A549 (cell line): ENCODE data around the gene BICD2. TPM values are rescaled to one million over a fixed set of nuclear protein-coding genes. Genes with fewer than 3 reads are reported as not detected.

Experiments
- ATOH8 ChIP-seq: fragments of 250-450 bp; sonication (Bioruptor Pico); IDR thresholded peaks from 2 replicates; pipeline ENCODE4 v1.5.0; 2020; ENCODE audit warnings: low read depth, mild to moderate bottlenecking, moderate library complexity
- BCL3 ChIP-seq: fragments of >200 bp; sonication (Bioruptor Twin); formaldehyde crosslinking; IDR thresholded peaks from 3 replicates; pipeline ENCODE4 v1.6.1; 2016
- BHLHE40 ChIP-seq: IDR thresholded peaks from 2 replicates; pipeline ENCODE4 v1.6.1; 2012; ENCODE audit warnings: low read depth, low read length, inconsistent platforms
- CBX2 ChIP-seq: fragments of 200-600 bp; sonication (generic); IDR thresholded peaks from 2 replicates; pipeline ENCODE4 v1.6.1; 2016; ENCODE audit warnings: low read depth, mild to moderate bottlenecking, borderline replicate concordance
- CBX8 ChIP-seq: fragments of 200-600 bp; sonication (generic); IDR thresholded peaks from 2 replicates; pipeline ENCODE4 v1.6.1; 2016
- CEBPB ChIP-seq, 2 experiments: fragments of >200 bp in 1 of 2; sonication (Bioruptor Twin) in 1 of 2; formaldehyde crosslinking in 1 of 2; IDR thresholded peaks; 2 replicates each; pipeline ENCODE4 v1.6.1; 2012 to 2016
- CHD4 ChIP-seq: fragments of 200-600 bp; sonication (generic); IDR thresholded peaks from 2 replicates; pipeline ENCODE4 v1.6.1; 2016; ENCODE audit warnings: antibody characterized with exemption, mild to moderate bottlenecking, borderline replicate concordance
- E2F6 ChIP-seq: IDR thresholded peaks from 2 replicates; pipeline ENCODE4 v1.6.1; 2012; ENCODE audit warnings: low read depth, borderline replicate concordance
- EHF ChIP-seq: fragments of 250-450 bp; sonication (Bioruptor Pico); IDR thresholded peaks from 2 replicates; pipeline ENCODE4 v1.5.0; 2020; ENCODE audit warnings: mild to moderate bottlenecking
- ELK1 ChIP-seq: fragments of 150-350 bp; IDR thresholded peaks from 2 replicates; pipeline ENCODE4 v1.6.1; 2014; ENCODE audit warnings: low read depth, mild to moderate bottlenecking, low read length
- EP300 ChIP-seq, 2 experiments: fragments of >200 bp; sonication (Bioruptor Twin); formaldehyde crosslinking; IDR thresholded peaks; 2 replicates in 1 of 2; 3 replicates in 1 of 2; pipeline ENCODE4 v1.6.1; 2016 to 2017
- FOSL2 ChIP-seq, 2 experiments: fragments of 450-650 bp in 1 of 2; fragments of >200 bp in 1 of 2; sonication (Bioruptor Twin) in 1 of 2; formaldehyde crosslinking; IDR thresholded peaks; 2 replicates each; pipeline versions ENCODE4 v1.5.0 to v1.6.1; 2016 to 2020; ENCODE audit warnings: mild to moderate bottlenecking in 1 of 2, moderate library complexity in 1 of 2
- FOXS1 ChIP-seq: fragments of 250-450 bp; sonication (Bioruptor Pico); IDR thresholded peaks from 2 replicates; pipeline ENCODE4 v1.5.0; 2020; ENCODE audit warnings: mild to moderate bottlenecking, moderate library complexity
- HMGXB4 ChIP-seq: fragments of 250-450 bp; sonication (Bioruptor Pico); IDR thresholded peaks from 2 replicates; pipeline ENCODE4 v1.5.0; 2021; ENCODE audit warnings: mild to moderate bottlenecking, moderate library complexity, borderline replicate concordance
- MAFK ChIP-seq: fragments of 450-650 bp; IDR thresholded peaks from 2 replicates; pipeline ENCODE4 v1.6.1; 2014; ENCODE audit not compliant: partially characterized antibody
- MAZ ChIP-seq: fragments of 150-350 bp; IDR thresholded peaks from 2 replicates; pipeline ENCODE4 v1.6.1; 2014; ENCODE audit warnings: antibody characterized with exemption, low read depth, low read length, borderline replicate concordance
- NFE2L2 ChIP-seq: fragments of 150-350 bp; conservative IDR thresholded peaks from 2 replicates; pipeline ENCODE4 v1.6.1; 2014; ENCODE audit warnings: low read length
- RAD21 ChIP-seq, 2 experiments: fragments of >200 bp in 1 of 2; sonication (Bioruptor Twin) in 1 of 2; formaldehyde crosslinking in 1 of 2; IDR thresholded peaks in 1 of 2; conservative IDR thresholded peaks in 1 of 2; 2 replicates in 1 of 2; 3 replicates in 1 of 2; pipeline ENCODE4 v1.6.1; 2012 to 2018; ENCODE audit warnings: inconsistent platforms in 1 of 2
- REST ChIP-seq: fragments of 200-600 bp; sonication (generic); IDR thresholded peaks from 2 replicates; pipeline ENCODE4 v1.6.1; 2016; ENCODE audit warnings: antibody characterized with exemption, mild to moderate bottlenecking, moderate library complexity
- SMC3 ChIP-seq: fragments of >200 bp; sonication (Bioruptor Twin); formaldehyde crosslinking; IDR thresholded peaks from 3 replicates; pipeline ENCODE4 v1.6.1; 2018; ENCODE audit warnings: inconsistent platforms
- TFCP2L1 ChIP-seq: fragments of 250-450 bp; sonication (Bioruptor Pico); IDR thresholded peaks from 2 replicates; pipeline ENCODE4 v1.5.0; 2021; ENCODE audit warnings: mild to moderate bottlenecking
- TP53 ChIP-seq: fragments of 250-450 bp; sonication (Bioruptor Pico); IDR thresholded peaks from 2 replicates; pipeline ENCODE4 v1.5.0; 2021; ENCODE audit warnings: mild to moderate bottlenecking, moderate library complexity
- ZNF302 ChIP-seq: fragments of 250-450 bp; sonication (Bioruptor Pico); IDR thresholded peaks from 2 replicates; pipeline ENCODE4 v1.9.0; 2021; ENCODE audit warnings: inconsistent platforms, mild to moderate bottlenecking, moderate library complexity
- polyA plus RNA-seq, 4 experiments: library from polyadenylated mRNA; depleted of rRNA in 3 of 4; stranded (reverse); fragments of >200 nt; fragmentation: RNase III in 1 of 4; extraction: RNeasy Plus Mini Kit Qiagen cat#74134 plus additional on column Dnase treatment in 1 of 4; gene quantifications; 2 replicates in 3 of 4; 3 replicates in 1 of 4; pipeline ENCODE4 v1.2.3, GENCODE V29; 2011 to 2017
- TF ChIP-seq, protein P1 (sequence below): fragments of 450-650 bp; IDR thresholded peaks from 2 replicates; pipeline ENCODE4 v1.6.1; 2014; ENCODE audit warnings: antibody characterized with exemption
- TF ChIP-seq, protein P2 (sequence below): fragments of >200 bp; sonication (Bioruptor Twin); formaldehyde crosslinking; IDR thresholded peaks from 3 replicates; pipeline ENCODE4 v1.5.1; 2016
- TF ChIP-seq, protein P3 (sequence below): IDR thresholded peaks from 2 replicates; pipeline ENCODE4 v1.6.1; 2012

Gene BICD2
- polyA plus RNA-seq, 2 of the 4 experiments (the other 2 are of a cell fraction), result 10.2 to 26.1 TPM

DNA sequence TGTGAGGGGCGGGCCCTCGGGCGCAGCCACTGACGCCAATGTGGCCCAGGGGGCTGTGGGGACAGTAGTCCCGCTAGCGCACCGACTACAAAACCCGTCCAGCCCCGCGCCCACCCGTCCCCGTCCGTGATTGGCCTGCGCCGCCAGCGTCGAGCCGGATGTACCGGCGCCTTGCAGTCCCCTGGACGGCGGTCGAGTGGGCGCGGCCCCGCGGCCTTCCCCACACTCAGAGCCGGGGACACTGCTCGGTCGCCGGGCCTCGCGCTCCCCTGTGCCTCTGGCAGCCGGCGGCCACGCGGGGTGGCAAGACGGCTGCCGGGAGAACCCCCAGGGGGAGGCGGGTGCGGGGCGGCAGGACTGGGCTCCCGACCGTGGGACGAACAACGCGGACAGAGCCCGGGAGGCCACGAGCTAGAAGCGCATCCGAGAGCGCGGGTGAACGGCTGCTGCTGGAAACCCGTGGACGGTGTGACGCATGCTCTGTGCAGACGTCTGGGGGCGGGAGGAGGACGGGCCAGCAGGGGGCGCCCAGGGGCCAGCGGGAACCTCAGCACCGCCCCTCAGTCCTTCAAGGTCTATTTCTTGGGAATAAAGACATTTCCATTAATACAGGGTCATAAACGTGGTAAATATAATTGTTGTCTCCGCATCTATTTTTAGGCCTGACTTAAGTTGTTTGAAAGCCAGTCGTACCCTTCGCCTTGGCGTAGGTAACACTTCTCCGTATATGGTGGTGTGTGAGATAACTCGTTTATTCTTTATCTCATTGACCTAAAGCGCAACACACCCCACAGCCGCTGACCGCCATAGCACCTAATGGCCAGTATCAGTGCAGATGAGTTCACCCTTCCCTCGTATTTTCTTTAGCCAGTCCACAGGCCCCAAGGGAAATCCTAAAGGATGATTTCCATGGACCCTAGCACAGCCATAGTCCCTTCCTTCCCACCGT is 629 bp upstream of the BICD2 start (continued):
- TF ChIP-seq ZNF302 (CRISPR knock-in tag) (no peak), ELK1 (no peak), TP53 (CRISPR knock-in tag) (no peak; the same call in none of the 2 replicates), CBX8 (no peak), NFE2L2 (no peak), RAD21 (conservative IDR thresholded peaks at IDR 0.05 in 1 of 2, IDR thresholded peaks at IDR 0.05 in 1 of 2) (peak; percentile 45 to 52; a peak in 4 of 5 replicates), SMC3 (peak; percentile 58; the same call in 2 of the 3 replicates), FOSL2 (IDR thresholded peaks at IDR 0.05) (no peak), FOSL2 (CRISPR knock-in tag; IDR thresholded peaks at IDR 0.05) (peak; percentile 66), TFCP2L1 (CRISPR knock-in tag) (0 out of 2 replicates have a peak, but pooled peaks have one; percentile 65), EP300 (IDR thresholded peaks at IDR 0.05) (no peak), MAFK (no peak), BHLHE40 (no peak), REST (no peak; the same call in 1 of the 2 replicates), E2F6 (peak; percentile 71), HMGXB4 (CRISPR knock-in tag) (peak; percentile 97), FOXS1 (no peak), CEBPB (IDR thresholded peaks at IDR 0.05) (no peak), CHD4 (no peak), ATOH8 (no peak), MAZ (no peak), CBX2 (no peak), BCL3 (peak; percentile 93; the same call in 2 of the 3 replicates), EHF (CRISPR knock-in tag) (0 out of 2 replicates have a peak, but pooled peaks have one; percentile 37)
- TF ChIP-seq, protein P1, sequence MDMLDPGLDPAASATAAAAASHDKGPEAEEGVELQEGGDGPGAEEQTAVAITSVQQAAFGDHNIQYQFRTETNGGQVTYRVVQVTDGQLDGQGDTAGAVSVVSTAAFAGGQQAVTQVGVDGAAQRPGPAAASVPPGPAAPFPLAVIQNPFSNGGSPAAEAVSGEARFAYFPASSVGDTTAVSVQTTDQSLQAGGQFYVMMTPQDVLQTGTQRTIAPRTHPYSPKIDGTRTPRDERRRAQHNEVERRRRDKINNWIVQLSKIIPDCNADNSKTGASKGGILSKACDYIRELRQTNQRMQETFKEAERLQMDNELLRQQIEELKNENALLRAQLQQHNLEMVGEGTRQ, result no peak
- TF ChIP-seq, protein P2, sequence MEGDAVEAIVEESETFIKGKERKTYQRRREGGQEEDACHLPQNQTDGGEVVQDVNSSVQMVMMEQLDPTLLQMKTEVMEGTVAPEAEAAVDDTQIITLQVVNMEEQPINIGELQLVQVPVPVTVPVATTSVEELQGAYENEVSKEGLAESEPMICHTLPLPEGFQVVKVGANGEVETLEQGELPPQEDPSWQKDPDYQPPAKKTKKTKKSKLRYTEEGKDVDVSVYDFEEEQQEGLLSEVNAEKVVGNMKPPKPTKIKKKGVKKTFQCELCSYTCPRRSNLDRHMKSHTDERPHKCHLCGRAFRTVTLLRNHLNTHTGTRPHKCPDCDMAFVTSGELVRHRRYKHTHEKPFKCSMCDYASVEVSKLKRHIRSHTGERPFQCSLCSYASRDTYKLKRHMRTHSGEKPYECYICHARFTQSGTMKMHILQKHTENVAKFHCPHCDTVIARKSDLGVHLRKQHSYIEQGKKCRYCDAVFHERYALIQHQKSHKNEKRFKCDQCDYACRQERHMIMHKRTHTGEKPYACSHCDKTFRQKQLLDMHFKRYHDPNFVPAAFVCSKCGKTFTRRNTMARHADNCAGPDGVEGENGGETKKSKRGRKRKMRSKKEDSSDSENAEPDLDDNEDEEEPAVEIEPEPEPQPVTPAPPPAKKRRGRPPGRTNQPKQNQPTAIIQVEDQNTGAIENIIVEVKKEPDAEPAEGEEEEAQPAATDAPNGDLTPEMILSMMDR, result peak; percentile 91
- TF ChIP-seq, protein P3, sequence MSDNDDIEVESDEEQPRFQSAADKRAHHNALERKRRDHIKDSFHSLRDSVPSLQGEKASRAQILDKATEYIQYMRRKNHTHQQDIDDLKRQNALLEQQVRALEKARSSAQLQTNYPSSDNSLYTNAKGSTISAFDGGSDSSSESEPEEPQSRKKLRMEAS, result peak; percentile 73
